Esophagus muscularis mucosa (tissue), 4 donors: ENCODE results near the gene AKTIP. TPM values are rescaled to one million over a fixed set of nuclear protein-coding genes. Genes with fewer than 3 reads are reported as not detected.

Experiments used
- DNase-seq: peaks from one replicate; pipeline ENCODE4 v3.0.0-alpha.2; 2017; ENCODE audit errors: extremely low spot score
- H3K27ac ChIP-seq, 4 donors: fragments of 200-600 bp; sonication (generic); replicated peaks in 1 of 4; 1 replicate in 3 of 4; 2 replicates in 1 of 4; pipeline ENCODE4 v1.5.1; 2016 to 2019; ENCODE audit warnings: mild to moderate bottlenecking in 1 of 4
- H3K27me3 ChIP-seq, 4 donors: fragments of 200-600 bp; sonication (generic); one replicate each; pipeline versions ENCODE4 v1.5.1 to v1.6.0; 2016 to 2019
- H3K36me3 ChIP-seq, 4 donors: fragments of 200-600 bp; sonication (generic); one replicate each; pipeline ENCODE4 v1.5.1; 2016 to 2019
- H3K4me1 ChIP-seq, 4 donors: fragments of 200-600 bp; sonication (generic); one replicate each; pipeline ENCODE4 v1.5.1; 2016 to 2019
- H3K4me3 ChIP-seq, 4 donors: fragments of 200-600 bp; sonication (generic); 1 replicate in 2 of 4; 2 replicates in 2 of 4; pipeline ENCODE4 v1.5.1; 2016 to 2019; ENCODE audit warnings: mild to moderate bottlenecking in 4 of 4, moderate library complexity in 1 of 4
- H3K9me3 ChIP-seq, 4 donors: fragments of 200-600 bp; sonication (generic); 1 replicate in 3 of 4; 2 replicates in 1 of 4; pipeline ENCODE4 v1.5.1; 2016 to 2019
- EP300 ChIP-seq: sonication (generic); formaldehyde crosslinking; IDR thresholded peaks from one replicate; pipeline ENCODE4 v1.6.1; 2017; ENCODE audit warnings: antibody characterized with exemption
- POLR2A ChIP-seq: fragments of 450-650 bp; IDR thresholded peaks from one replicate; pipeline ENCODE4 v1.6.1; 2017; ENCODE audit warnings: antibody characterized with exemption, moderate library complexity, mild to moderate bottlenecking, low read depth
- POLR2AphosphoS5 ChIP-seq, 2 donors: sonication (generic); formaldehyde crosslinking; IDR thresholded peaks; one replicate each; pipeline ENCODE4 v1.6.1; 2017; ENCODE audit warnings: antibody characterized with exemption in 2 of 2
- WGBS: methylation state at CpG from one replicate; pipeline ENCODE4 v1.1.5; 2018; 5-methylcytosine and 5-hydroxymethylcytosine counted together
- intact Hi-C: fragments of 100-400 bp; cut with DNase I; formaldehyde crosslinking; loops from one replicate; pipeline ENCODE4 v1.15.1; 2023
- total RNA-seq, 4 donors: library from RNA; depleted of rRNA; stranded (reverse); fragments of >200 nt; gene quantifications; one replicate each; pipeline versions ENCODE4 v1.1.0 to v1.2.1, GENCODE V29; 2016
- TF ChIP-seq, protein P1 (sequence below), 3 experiments: fragments of 200-600 bp in 2 of 3; fragments of 450-650 bp in 1 of 3; sonication (generic) in 2 of 3; IDR thresholded peaks; one replicate each; pipeline ENCODE4 v1.5.1; 2017 to 2019; ENCODE audit warnings: antibody characterized with exemption in 3 of 3, mild to moderate bottlenecking in 2 of 3, moderate library complexity in 1 of 3

The AKTIP gene
- total RNA-seq, 4 donors from 2014 or later, result 44.9 to 59.7 (median 53.9) TPM

DNA sequence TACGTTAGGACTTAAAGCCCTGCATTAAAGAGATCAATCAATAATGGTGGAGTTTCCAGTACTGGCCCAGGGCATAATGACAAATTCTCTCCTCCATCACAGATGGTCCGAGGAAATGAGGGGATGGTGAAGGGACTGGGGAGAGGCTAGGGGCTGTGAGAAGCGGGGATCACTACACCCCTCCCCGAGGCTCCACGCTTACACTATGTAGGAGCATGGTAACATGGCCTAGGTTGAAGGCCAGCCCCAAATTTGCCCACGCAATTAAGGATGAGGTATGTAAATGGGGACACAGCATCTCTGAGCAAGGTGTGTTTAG, 8.0 kb upstream of the AKTIP start:
- 87% methylated on average over 6 of the region's 6 CpGs for WGBS
- H3K27me3 ChIP-seq, result no peaks in the 10 kb centered on the region
- intact Hi-C loops, result no loop called here

DNA sequence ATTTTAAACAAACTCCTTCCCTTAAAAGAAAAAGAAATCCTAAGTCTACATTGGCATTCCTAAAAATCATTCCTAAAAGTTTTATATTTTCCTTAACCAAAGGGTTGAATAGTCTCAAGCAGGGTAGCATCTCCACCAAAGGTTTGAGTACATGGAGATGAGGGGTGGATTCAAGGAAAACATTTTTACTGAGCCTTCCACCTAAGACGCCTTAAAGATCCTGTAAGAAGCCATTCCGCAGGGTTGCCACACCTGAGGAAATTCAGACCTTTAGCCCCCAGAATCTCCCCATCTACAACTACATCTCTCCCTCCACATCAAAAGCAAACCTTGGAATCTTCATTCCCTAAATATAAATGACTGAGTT, 7.7 kb upstream of the AKTIP start:
- Histone ChIP-seq H3K27me3 (no peaks in the 10 kb centered on the region), H3K27ac (peak overlapping the region; percentile 27 to 71 (median 43)), H3K36me3 (no peaks in the 10 kb centered on the region), H3K4me1 (peaks cover 10 to 20% (median 14%) of the 10 kb centered on the region in 4 donors), H3K9me3 (no peaks in the 10 kb centered on the region), H3K4me3 (no peak overlapping the region)
- intact Hi-C loops, result no loop called here
- WGBS, result 41% methylated on average over 2 of the region's 2 CpGs
- DNase-seq, result no peak
- TF ChIP-seq EP300, result no peak
- TF ChIP-seq, protein P1, sequence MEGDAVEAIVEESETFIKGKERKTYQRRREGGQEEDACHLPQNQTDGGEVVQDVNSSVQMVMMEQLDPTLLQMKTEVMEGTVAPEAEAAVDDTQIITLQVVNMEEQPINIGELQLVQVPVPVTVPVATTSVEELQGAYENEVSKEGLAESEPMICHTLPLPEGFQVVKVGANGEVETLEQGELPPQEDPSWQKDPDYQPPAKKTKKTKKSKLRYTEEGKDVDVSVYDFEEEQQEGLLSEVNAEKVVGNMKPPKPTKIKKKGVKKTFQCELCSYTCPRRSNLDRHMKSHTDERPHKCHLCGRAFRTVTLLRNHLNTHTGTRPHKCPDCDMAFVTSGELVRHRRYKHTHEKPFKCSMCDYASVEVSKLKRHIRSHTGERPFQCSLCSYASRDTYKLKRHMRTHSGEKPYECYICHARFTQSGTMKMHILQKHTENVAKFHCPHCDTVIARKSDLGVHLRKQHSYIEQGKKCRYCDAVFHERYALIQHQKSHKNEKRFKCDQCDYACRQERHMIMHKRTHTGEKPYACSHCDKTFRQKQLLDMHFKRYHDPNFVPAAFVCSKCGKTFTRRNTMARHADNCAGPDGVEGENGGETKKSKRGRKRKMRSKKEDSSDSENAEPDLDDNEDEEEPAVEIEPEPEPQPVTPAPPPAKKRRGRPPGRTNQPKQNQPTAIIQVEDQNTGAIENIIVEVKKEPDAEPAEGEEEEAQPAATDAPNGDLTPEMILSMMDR (IDR thresholded peaks at IDR 0.05), result no peak
- TF ChIP-seq POLR2AphosphoS5 (IDR thresholded peaks at IDR 0.05), result no peak
- TF ChIP-seq POLR2A, result no peak

More for the DNA sequence above, 8.0 kb upstream of the AKTIP start:
- Histone ChIP-seq H3K36me3 (no peaks in the 10 kb centered on the region), H3K4me3 (no peak overlapping the region), H3K9me3 (no peaks in the 10 kb centered on the region), H3K4me1 (peaks cover 10 to 21% (median 16%) of the 10 kb centered on the region in 4 donors), H3K27ac (peak overlapping the region; percentile 27 to 71 (median 43))
- no peak for DNase-seq
- no peak for TF ChIP-seq POLR2AphosphoS5 (IDR thresholded peaks at IDR 0.05)
- no peak for TF ChIP-seq EP300
- no peak for TF ChIP-seq POLR2A
- TF ChIP-seq, protein P1 (IDR thresholded peaks at IDR 0.05), result no peak

DNA sequence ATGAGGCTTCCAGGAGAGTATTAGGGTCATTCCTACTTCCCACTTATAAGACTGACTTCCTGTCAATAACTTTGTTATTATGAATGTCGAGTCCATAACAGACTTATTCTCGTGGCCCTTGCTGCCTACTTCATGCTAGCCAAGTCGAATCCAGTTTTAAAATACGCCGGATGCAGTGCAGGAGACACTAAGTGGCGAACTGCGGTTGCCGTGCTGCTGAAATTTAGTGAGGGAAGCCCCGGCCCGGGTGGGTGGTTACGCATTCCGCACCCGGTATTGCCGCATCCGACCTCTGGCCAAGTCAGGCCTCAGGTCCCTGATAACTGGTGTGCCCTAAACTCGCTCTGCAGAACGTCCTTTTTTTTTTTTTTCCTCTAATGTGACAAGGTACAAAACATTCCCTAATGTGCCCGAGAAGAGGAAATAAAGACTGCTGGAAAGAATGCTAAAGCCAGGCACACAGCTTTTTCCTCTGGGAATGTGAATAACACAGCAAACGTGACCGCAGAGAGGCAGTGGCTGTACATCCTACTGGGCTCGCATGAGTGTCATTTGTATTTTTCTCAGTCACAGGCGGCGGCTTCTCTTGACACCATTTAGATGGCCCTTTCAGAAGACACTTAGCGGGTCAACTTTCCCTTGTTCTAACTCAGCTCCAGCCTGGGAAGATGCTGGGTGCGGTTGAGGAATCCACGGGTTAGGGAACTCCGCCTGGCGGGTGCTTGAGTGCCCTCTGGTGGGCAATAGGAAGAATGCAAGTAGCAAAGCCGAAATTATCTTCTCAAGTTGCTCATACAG, 7.1 kb upstream of the AKTIP start:
- intact Hi-C loops, result no loop called here
- no peaks in the 10 kb centered on the region for H3K27me3 ChIP-seq

DNA sequence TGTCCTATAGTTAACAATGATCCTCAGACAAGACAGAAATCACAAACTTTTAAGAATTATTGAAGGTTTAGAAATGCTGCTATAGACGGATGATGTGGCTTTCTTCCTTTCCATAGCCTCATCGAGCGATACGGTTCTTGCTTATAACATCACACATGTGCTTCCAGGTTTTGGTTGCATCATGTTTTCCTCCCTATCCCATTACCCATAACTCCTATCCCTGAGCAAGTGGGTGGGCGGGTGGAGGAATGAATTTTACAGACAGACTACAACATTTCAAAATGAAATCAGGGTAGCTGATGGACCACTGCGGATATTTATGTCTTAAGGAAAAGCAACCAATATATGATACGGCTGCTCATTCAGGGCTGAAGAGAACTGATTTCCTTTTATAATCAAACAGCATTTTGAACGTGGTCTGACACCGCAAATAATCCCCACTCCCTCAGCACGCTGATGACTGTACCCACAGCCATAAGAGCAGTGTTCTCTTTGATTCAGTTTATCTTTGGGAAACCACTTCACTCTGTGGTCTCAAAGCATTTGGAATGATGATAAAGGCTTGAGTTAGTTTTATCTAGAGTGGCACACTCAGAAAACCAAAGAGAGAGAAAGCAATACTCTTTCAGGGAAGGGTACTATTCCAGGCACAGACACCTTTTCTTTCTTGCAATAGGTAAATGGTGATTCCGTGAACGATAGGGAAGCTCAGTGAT, 4.6 kb upstream of the AKTIP start:
- H3K36me3 ChIP-seq, result no peaks in the 10 kb centered on the region
- H3K4me3 ChIP-seq, result no peak overlapping the region
- H3K27me3 ChIP-seq, result no peaks in the 10 kb centered on the region
- DNase-seq, result no peak
- H3K27ac ChIP-seq, result no peak overlapping the region
- no peaks in the 10 kb centered on the region for H3K9me3 ChIP-seq
- intact Hi-C loops, result no loop called here
- WGBS, result 89% methylated on average over 12 of the region's 12 CpGs
- TF ChIP-seq EP300 (no peak), POLR2A (no peak), POLR2AphosphoS5 (IDR thresholded peaks at IDR 0.05) (no peak)
- TF ChIP-seq, protein P1 (IDR thresholded peaks at IDR 0.05), result no peak
- peaks cover 23 to 35% (median 28%) of the 10 kb centered on the region in 4 donors for H3K4me1 ChIP-seq

More for the DNA sequence above, 7.1 kb upstream of the AKTIP start:
- 48% methylated on average over 29 of the region's 29 CpGs for WGBS
- Histone ChIP-seq H3K9me3 (no peaks in the 10 kb centered on the region), H3K4me3 (peak overlapping the region in 1 of 4 donors; percentile 25), H3K36me3 (no peaks in the 10 kb centered on the region), H3K27ac (peak overlapping the region; percentile 27 to 71 (median 58)), H3K4me1 (peaks cover 10 to 23% (median 14%) of the 10 kb centered on the region in 4 donors)
- DNase-seq, result no peak
- TF ChIP-seq, protein P1 (IDR thresholded peaks at IDR 0.05), result peak in 2 of 3 experiments; percentile 92 to 93
- peak in 1 of 2 donors; percentile 45 for TF ChIP-seq POLR2AphosphoS5 (IDR thresholded peaks at IDR 0.05)
- TF ChIP-seq POLR2A, result no peak
